Spinal cord (tissue), 10 donors: Measurements from ENCODE around the gene CEP112. TPM values are rescaled to one million over a fixed set of nuclear protein-coding genes. Genes with fewer than 3 reads are reported as not detected.
A peak's percentile ranks its signal among the peaks of the same experiment; 100 is the strongest.
"Not testable (repeated sequence)": the region's sequence is repeated elsewhere in the genome, so short reads cannot be mapped to it uniquely, and the experiment has no call there.

Experiments
- DNase-seq, 6 donors: peaks; one replicate each; pipeline versions ENCODE4 v3.0.0 to v3.0.0-alpha.2; 2013 to 2015; ENCODE audit warnings: low spot score in 6 of 6, low read depth in 4 of 6
- H3K27ac ChIP-seq: one replicate; pipeline ENCODE4 v1.5.1; 2013; ENCODE audit warnings: low read depth, low read length, control low read depth
- H3K27me3 ChIP-seq: one replicate; pipeline ENCODE4 v1.6.1; 2013; ENCODE audit warnings: low read length; ENCODE audit not compliant: control insufficient read depth, insufficient read depth
- H3K36me3 ChIP-seq: one replicate; pipeline ENCODE4 v1.6.1; 2013; ENCODE audit warnings: low read length; ENCODE audit not compliant: control insufficient read depth, insufficient read depth
- H3K4me1 ChIP-seq: one replicate; pipeline ENCODE4 v1.6.1; 2013; ENCODE audit warnings: low read length; ENCODE audit not compliant: control insufficient read depth, insufficient read depth
- H3K4me3 ChIP-seq: one replicate; pipeline ENCODE4 v1.5.1; 2013; ENCODE audit warnings: low read depth, low read length, control low read depth
- H3K9me3 ChIP-seq: one replicate; pipeline ENCODE4 v1.6.1; 2013; ENCODE audit warnings: low read length; ENCODE audit not compliant: control insufficient read depth, insufficient read depth
- WGBS: methylation state at CpG from one replicate; pipeline ENCODE4 v1.1.5; 2013; ENCODE audit warnings: missing lambda C conversion rate; ENCODE audit not compliant: insufficient coverage; 5-methylcytosine and 5-hydroxymethylcytosine counted together
- polyA plus RNA-seq, 2 donors: library from polyadenylated mRNA; unstranded; fragments of 120-200 nt; gene quantifications; one replicate each; pipeline ENCODE4 v1.2.1, GENCODE V29; 2013; ENCODE audit not compliant: insufficient read length in 2 of 2
- total RNA-seq, 2 donors: library from RNA; depleted of rRNA in 1 of 2; stranded (reverse); fragments of 120-200 nt in 1 of 2; fragments of >200 nt in 1 of 2; gene quantifications; one replicate each; pipeline versions ENCODE4 v1.2.3 to v1.2.4, GENCODE V29; 2013 to 2014
- donor health status: healthy.

Gene CEP112
- total and polyA plus RNA-seq, 4 donors, result 9.1 to 26.2 (median 17.6) TPM

GRCh38 chr17:65786479-65786878 is 405.5 kb downstream of the CEP112 start:
- no peak overlapping the region for H3K27ac ChIP-seq
- H3K36me3 ChIP-seq, result no peaks in the 10 kb centered on the region
- no peak for DNase-seq
- H3K4me3 ChIP-seq, result no peak overlapping the region
- H3K27me3 ChIP-seq, result no peaks in the 10 kb centered on the region
- H3K9me3 ChIP-seq, result peaks cover 4% of the 10 kb centered on the region
- H3K4me1 ChIP-seq, result no peaks in the 10 kb centered on the region
- 96% methylated on average over 4 of the region's 5 CpGs for WGBS

GRCh38 chr17:65785109-65785508 is 406.8 kb downstream of the CEP112 start:
- no peak overlapping the region for H3K4me3 ChIP-seq
- no peak overlapping the region for H3K27ac ChIP-seq
- peaks cover 4% of the 10 kb centered on the region for H3K9me3 ChIP-seq
- no peaks in the 10 kb centered on the region for H3K36me3 ChIP-seq
- H3K4me1 ChIP-seq, result no peaks in the 10 kb centered on the region
- H3K27me3 ChIP-seq, result no peaks in the 10 kb centered on the region
- DNase-seq, result peak in 1 of 6 donors; percentile 11
- WGBS, result no CpG with 5 or more reads among the region's 1 CpG

DNA sequence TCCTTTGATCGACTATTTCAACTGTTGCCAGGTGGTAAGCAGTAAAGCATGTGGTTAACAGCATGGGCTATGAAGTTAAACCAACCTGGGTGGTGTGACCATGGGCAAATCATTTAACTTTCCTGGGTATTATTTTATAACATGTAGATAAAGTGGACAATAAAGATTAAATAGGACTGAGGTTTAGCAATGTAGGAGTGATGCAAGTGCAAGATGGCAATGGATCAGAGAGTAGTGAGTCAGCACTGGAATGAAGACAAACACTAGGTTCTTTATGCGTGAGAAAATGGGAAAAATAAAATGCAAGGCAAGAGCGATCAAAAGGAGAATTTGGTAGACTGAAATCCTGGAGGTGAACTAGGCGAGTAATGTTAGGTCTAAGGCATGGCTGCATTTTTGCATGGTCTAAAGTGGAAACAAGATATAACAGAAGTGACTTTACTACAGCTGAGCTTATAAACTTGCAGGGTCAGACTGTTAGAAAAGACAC is 408.0 kb downstream of the CEP112 start:
- Histone ChIP-seq H3K27ac (no peak overlapping the region), H3K9me3 (peaks cover 4% of the 10 kb centered on the region)
- WGBS, result 86% methylated on average over 3 of the region's 4 CpGs

GRCh38 chr17:65782104-65782706 is 409.7 kb downstream of the CEP112 start:
- not testable (repeated sequence) for H3K27ac ChIP-seq, H3K4me3 ChIP-seq, H3K4me1 ChIP-seq, H3K36me3 ChIP-seq, H3K9me3 ChIP-seq, H3K27me3 ChIP-seq, DNase-seq
- WGBS, result no CpG with 5 or more reads among the region's 1 CpG

More for the DNA sequence above, 408.0 kb downstream of the CEP112 start:
- DNase-seq, result no peak
- no peaks in the 10 kb centered on the region for H3K27me3 ChIP-seq
- H3K4me3 ChIP-seq, result no peak overlapping the region
- H3K4me1 ChIP-seq, result no peaks in the 10 kb centered on the region
- H3K36me3 ChIP-seq, result no peaks in the 10 kb centered on the region

DNA sequence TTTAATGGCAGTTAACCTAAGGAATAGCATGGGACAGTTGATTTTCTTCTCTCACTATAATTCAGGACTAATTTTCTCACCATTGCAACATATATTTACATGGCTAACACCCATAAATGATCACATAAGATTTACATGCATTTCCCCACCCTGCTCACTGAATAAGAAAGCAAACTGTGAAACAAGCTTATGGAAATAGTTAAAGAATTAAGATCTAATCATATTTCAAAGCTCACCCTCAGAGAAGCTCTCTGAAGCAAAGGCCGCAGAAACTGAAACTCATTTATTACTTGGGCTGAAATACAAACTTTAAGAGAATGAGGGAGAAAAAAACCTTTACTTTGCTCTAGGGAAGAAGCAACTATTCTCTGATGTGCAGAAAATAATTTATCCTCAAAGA is 411.8 kb downstream of the CEP112 start:
- Histone ChIP-seq H3K9me3 (peaks cover 4% of the 10 kb centered on the region), H3K36me3 (no peaks in the 10 kb centered on the region), H3K27ac (peak overlapping the region; percentile 1), H3K4me3 (no peak overlapping the region), H3K27me3 (no peaks in the 10 kb centered on the region), H3K4me1 (peaks cover 1% of the 10 kb centered on the region)
- no peak for DNase-seq
- no CpG with 5 or more reads among the region's 1 CpG for WGBS

DNA sequence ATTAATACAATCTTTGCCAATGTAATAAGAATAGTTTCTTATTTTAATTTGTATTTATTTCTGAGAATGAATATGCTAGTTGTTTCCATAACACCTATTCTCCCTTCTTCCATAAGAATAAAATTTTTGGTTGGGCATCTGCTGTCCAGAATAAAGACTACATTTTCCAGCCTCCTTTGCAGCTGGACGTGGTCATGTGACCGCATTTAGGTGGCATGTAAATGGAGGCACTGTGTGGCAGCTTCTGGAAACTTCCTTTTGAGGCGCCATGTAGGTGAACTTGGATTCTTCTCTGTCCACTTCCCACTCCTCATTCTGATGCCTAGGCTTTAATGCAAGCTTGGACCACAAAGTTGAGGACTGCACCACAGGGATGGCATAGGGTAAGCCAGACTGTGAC is 415.0 kb downstream of the CEP112 start:
- WGBS, result 100% methylated on average over 2 of the region's 3 CpGs
- no peaks in the 10 kb centered on the region for H3K27me3 ChIP-seq
- H3K4me3 ChIP-seq, result no peak overlapping the region
- no peak for DNase-seq
- no peaks in the 10 kb centered on the region for H3K36me3 ChIP-seq
- H3K4me1 ChIP-seq, result peaks cover 11% of the 10 kb centered on the region
- H3K27ac ChIP-seq, result no peak overlapping the region
- no peaks in the 10 kb centered on the region for H3K9me3 ChIP-seq

- peaks cover 11% of the 10 kb centered on the region for H3K4me1 ChIP-seq
- no peaks in the 10 kb centered on the region for H3K27me3 ChIP-seq
- H3K9me3 ChIP-seq, result no peaks in the 10 kb centered on the region
- no peak overlapping the region for H3K4me3 ChIP-seq
- H3K36me3 ChIP-seq, result no peaks in the 10 kb centered on the region
- peak in 2 of 6 donors; percentile 17 to 21 for DNase-seq
- 54% methylated on average over 4 of the region's 6 CpGs for WGBS
- peak overlapping the region; percentile 48 for H3K27ac ChIP-seq
These were observed 417.1 kb downstream of the CEP112 start for GRCh38 chr17:65774787-65775186.

DNA sequence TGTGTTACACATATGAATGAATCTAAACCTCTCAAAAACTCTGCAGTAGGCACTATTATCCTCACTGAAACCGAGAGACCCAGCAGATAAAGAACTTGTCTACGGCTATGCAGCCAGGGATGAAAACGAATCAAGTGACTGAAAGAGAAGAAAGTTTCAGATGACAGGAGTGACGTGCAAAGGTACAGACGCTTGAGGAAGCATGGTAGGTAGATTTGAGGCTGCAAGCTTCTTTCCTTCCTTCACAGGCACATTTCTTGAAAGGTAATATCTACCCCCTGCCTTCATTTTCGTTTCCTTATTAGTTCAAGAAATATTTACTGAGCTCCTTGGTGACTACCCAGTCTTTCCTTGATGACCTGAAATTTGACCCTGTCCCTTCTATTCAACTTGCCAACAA is 418.9 kb downstream of the CEP112 start:
- H3K27ac ChIP-seq, result no peak overlapping the region
- H3K27me3 ChIP-seq, result no peaks in the 10 kb centered on the region
- 89% methylated on average over 3 of the region's 6 CpGs for WGBS
- no peak overlapping the region for H3K4me3 ChIP-seq
- no peaks in the 10 kb centered on the region for H3K9me3 ChIP-seq
- H3K36me3 ChIP-seq, result no peaks in the 10 kb centered on the region
- no peak for DNase-seq
- peaks cover 11% of the 10 kb centered on the region for H3K4me1 ChIP-seq

GRCh38 chr17:65771704-65772103 is 420.2 kb downstream of the CEP112 start:
- Histone ChIP-seq H3K4me1 (peaks cover 11% of the 10 kb centered on the region), H3K36me3 (no peaks in the 10 kb centered on the region), H3K27ac (no peak overlapping the region), H3K9me3 (no peaks in the 10 kb centered on the region), H3K4me3 (no peak overlapping the region), H3K27me3 (no peaks in the 10 kb centered on the region)
- no peak for DNase-seq

DNA sequence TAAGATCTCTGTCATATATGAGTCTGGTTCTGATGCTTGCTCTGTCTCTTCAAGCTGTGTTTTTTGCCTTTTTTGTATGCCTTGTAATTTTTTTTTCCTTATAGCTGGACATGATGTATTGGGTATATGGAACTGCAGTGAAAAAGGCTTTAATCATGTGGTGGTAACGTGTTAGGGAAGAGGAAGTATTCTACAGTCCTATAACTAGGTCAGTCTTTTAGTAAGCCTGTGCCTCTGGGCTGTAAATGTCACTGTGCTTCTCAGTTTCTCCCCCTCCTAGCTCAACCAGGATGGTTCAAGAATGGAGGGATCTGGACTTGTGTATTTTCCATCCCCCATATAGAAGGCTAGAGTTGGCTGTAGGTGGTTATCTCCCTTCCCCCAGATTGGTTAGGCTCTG is 428.1 kb downstream of the CEP112 start:
- Histone ChIP-seq H3K36me3 (no peaks in the 10 kb centered on the region), H3K9me3 (no peaks in the 10 kb centered on the region), H3K4me3 (no peak overlapping the region), H3K27me3 (no peaks in the 10 kb centered on the region), H3K27ac (no peak overlapping the region), H3K4me1 (no peaks in the 10 kb centered on the region)
- no CpG with 5 or more reads among the region's 1 CpG for WGBS
- no peak for DNase-seq
